HepG2 (cell line): ENCODE results near the gene SHTN1. TPM values are rescaled to one million over a fixed set of nuclear protein-coding genes. Genes with fewer than 3 reads are reported as not detected.

Source experiments
- ATAC-seq: fragments of 200-7000 bp; cut with Tn5 transposase; 3 replicates; pipeline ENCODE4 v1.9.1; 2020; ENCODE audit warnings: mild to moderate bottlenecking, moderate library complexity
- BruUV-seq: library from RNA; stranded (reverse); fragments of 400-500 nt; replicated peaks from 2 replicates; lab custom pipeline; 2021; lab: Mats Ljungman, UMichigan
- CTCF ChIA-PET: fragments of 300-600 bp; formaldehyde crosslinking; extraction: SDS; loops from one replicate; lab custom pipeline; 2021; ENCODE audit warnings: low total read pairs, inconsistent platforms, low intra/inter-chr PET ratio; lab: Yijun Ruan, JAX
- POLR2A ChIA-PET: fragments of 350-600 bp; sonication (Branson Sonifier 250); formaldehyde crosslinking; loops from one replicate; lab custom pipeline; 2020; ENCODE audit warnings: antibody characterized with exemption, inconsistent platforms; lab: Yijun Ruan, JAX
- DNase-seq: peaks from one replicate; pipeline ENCODE4 v3.0.0-alpha.2; 2015; ENCODE audit warnings: low spot score
- FAIRE-seq: peaks from 3 replicates; lab custom pipeline; 2011; peaks lifted over from hg19 to GRCh38; lab: Jason Lieb, UNC
- H2AFZ ChIP-seq: one replicate; pipeline ENCODE4 v1.6.1; 2011; ENCODE audit warnings: low read length, inconsistent platforms
- H3K27ac ChIP-seq: fragments of 300-600 bp; 3 replicates; pipeline ENCODE4 v1.8.0; 2011; ENCODE audit warnings: mixed run types, mild to moderate bottlenecking, mixed read lengths, low read length, inconsistent platforms; ENCODE audit not compliant: insufficient read depth; ENCODE audit errors: extremely low read length
- H3K27me3 ChIP-seq, 2 experiments: fragments of 200-600 bp in 1 of 2; 2 replicates in 1 of 2; 3 replicates in 1 of 2; pipeline versions ENCODE4 v1.6.0 to v1.8.0; 2011; ENCODE audit warnings: low read length in 2 of 2, mild to moderate bottlenecking in 2 of 2, moderate library complexity in 2 of 2, inconsistent platforms in 1 of 2; ENCODE audit not compliant: insufficient read depth in 2 of 2, control insufficient read depth in 1 of 2
- H3K36me3 ChIP-seq, 2 experiments: fragments of 200-600 bp in 1 of 2; replicated peaks in 1 of 2; 2 replicates in 1 of 2; 3 replicates in 1 of 2; pipeline versions ENCODE4 v1.5.1 to v1.8.0; 2011; ENCODE audit warnings: low read length in 2 of 2, inconsistent platforms in 1 of 2; ENCODE audit not compliant: insufficient read depth in 2 of 2, control insufficient read depth in 1 of 2
- H3K4me1 ChIP-seq: 2 replicates; pipeline ENCODE4 v1.5.1; 2012; ENCODE audit warnings: low read length, inconsistent platforms; ENCODE audit not compliant: insufficient read depth
- H3K4me2 ChIP-seq: 2 replicates; pipeline ENCODE4 v1.6.0; 2011; ENCODE audit warnings: low read depth, low read length, inconsistent platforms
- H3K4me3 ChIP-seq, 3 experiments: fragments of 200-600 bp in 1 of 3; sonication (generic), shearing (Covaris generic) in 1 of 3; replicated peaks in 1 of 3; 2 replicates each; pipeline ENCODE4 v1.5.1; 2011 to 2016; ENCODE audit warnings: low read length in 3 of 3, inconsistent platforms in 2 of 3, low read depth in 2 of 3, mild to moderate bottlenecking in 2 of 3, control low read depth in 1 of 3, mixed read lengths in 1 of 3; ENCODE audit not compliant: insufficient read depth in 1 of 3
- H3K79me2 ChIP-seq: one replicate; pipeline ENCODE4 v1.6.1; 2011; ENCODE audit warnings: low read length, inconsistent platforms; ENCODE audit not compliant: insufficient read depth
- H3K9ac ChIP-seq: 2 replicates; pipeline ENCODE4 v1.6.0; 2011; ENCODE audit warnings: mild to moderate bottlenecking, low read depth, low read length, inconsistent platforms; ENCODE audit not compliant: insufficient read depth
- H3K9me3 ChIP-seq: 2 replicates; pipeline ENCODE4 v1.5.1; 2012; ENCODE audit warnings: mild to moderate bottlenecking, low read length
- H4K20me1 ChIP-seq: 2 replicates; pipeline ENCODE4 v1.6.0; 2011; ENCODE audit warnings: inconsistent platforms, mild to moderate bottlenecking, low read length, moderate library complexity; ENCODE audit not compliant: insufficient read depth
- DPF2 ChIP-seq: sonication (generic); formaldehyde crosslinking; IDR thresholded peaks from 2 replicates; pipeline ENCODE4 v1.4.0; 2020; ENCODE audit warnings: mild to moderate bottlenecking, low read depth, missing genetic modification reagents, borderline replicate concordance
- ZFP1 ChIP-seq: IDR thresholded peaks from 2 replicates; pipeline ENCODE4 v1.6.1; 2016
- ZFP36L2 ChIP-seq: sonication (generic); formaldehyde crosslinking; IDR thresholded peaks from 2 replicates; pipeline ENCODE4 v1.4.0; 2020; ENCODE audit warnings: missing genetic modification reagents
- ZFP37 ChIP-seq: sonication (generic); formaldehyde crosslinking; IDR thresholded peaks from 2 replicates; pipeline ENCODE4 v1.4.0; 2020; ENCODE audit warnings: missing genetic modification reagents, borderline replicate concordance
- ZNF296 ChIP-seq: sonication (generic); formaldehyde crosslinking; conservative IDR thresholded peaks from 2 replicates; pipeline ENCODE4 v1.5.0; 2020; ENCODE audit warnings: mild to moderate bottlenecking, missing genetic modification reagents
- WGBS: methylation state at CpG from one replicate; pipeline ENCODE4 v1.1.6; 2017; ENCODE audit warnings: low lambda C conversion rate; 5-methylcytosine and 5-hydroxymethylcytosine counted together
- in situ Hi-C: cut with HindIII; loops from 2 replicates; pipeline ENCODE4 v1.10.0; 2017; ENCODE audit warnings: low pct_unique_long_range_greater_than_20kb; ENCODE audit not compliant: extremely low pct_ligation_motif_present
- intact Hi-C: fragments of 100-400 bp; cut with micrococcal nuclease; formaldehyde crosslinking; loops from one replicate; pipeline ENCODE4 v1.10.0; 2022; ENCODE audit not compliant: unreplicated experiment
- polyA plus RNA-seq, 8 experiments: library from polyadenylated mRNA; depleted of rRNA in 3 of 8; stranded (reverse) in 7 of 8; unstranded in 1 of 8; fragments of >200 nt; fragmentation: Illumina TruSeq in 4 of 8; extraction: Trizol in 4 of 8; gene quantifications; 2 replicates each; pipeline versions ENCODE4 v1.2.1 to v1.2.3, GENCODE V29; 2011 to 2016; ENCODE audit warnings: low read depth in 4 of 8, missing spikeins in 1 of 8, mixed read lengths in 1 of 8; ENCODE audit not compliant: insufficient read depth in 1 of 8
- total RNA-seq, 5 experiments: library from RNA; depleted of rRNA; stranded (reverse); fragments of >200 nt; fragmentation: Illumina TruSeq; extraction: Trizol; gene quantifications; 2 replicates each; pipeline ENCODE4 v1.2.3, GENCODE V29; 2016; ENCODE audit warnings: low read depth in 1 of 5
- TF ChIP-seq, protein P1 (sequence below): IDR thresholded peaks from 2 replicates; pipeline ENCODE4 v1.6.1; 2016; ENCODE audit warnings: low read depth, missing genetic modification reagents, missing compliant biosample characterization
- TF ChIP-seq, protein P2 (sequence below): sonication (generic); formaldehyde crosslinking; IDR thresholded peaks from 2 replicates; pipeline ENCODE4 v1.8.1; 2023; ENCODE audit warnings: mild to moderate bottlenecking, inconsistent platforms, moderate library complexity, missing genetic modification reagents, borderline replicate concordance
- TF ChIP-seq, protein P3 (sequence below): sonication (generic); formaldehyde crosslinking; IDR thresholded peaks from 2 replicates; pipeline ENCODE4 v1.4.0; 2020; ENCODE audit warnings: missing genetic modification reagents, low read depth, mild to moderate bottlenecking, borderline replicate concordance
- TF ChIP-seq, protein P4 (sequence below): sonication (generic); formaldehyde crosslinking; IDR thresholded peaks from 2 replicates; pipeline ENCODE4 v1.5.0; 2020; ENCODE audit warnings: missing genetic modification reagents, mild to moderate bottlenecking, borderline replicate concordance
- TF ChIP-seq, protein P5 (sequence below): sonication (generic); formaldehyde crosslinking; IDR thresholded peaks from 2 replicates; pipeline ENCODE4 v1.8.1; 2023; ENCODE audit warnings: mild to moderate bottlenecking, missing genetic modification reagents
- TF ChIP-seq, protein P6 (sequence below): sonication (generic); formaldehyde crosslinking; IDR thresholded peaks from 2 replicates; pipeline ENCODE4 v1.4.0; 2020; ENCODE audit warnings: missing genetic modification reagents, mild to moderate bottlenecking, borderline replicate concordance

Gene SHTN1
- total and polyA plus RNA-seq, 2 of the 13 experiments (the other 11 are each of a cell fraction or from before 2014, with no cell fraction given), result 11.3 to 15.6 TPM

DNA sequence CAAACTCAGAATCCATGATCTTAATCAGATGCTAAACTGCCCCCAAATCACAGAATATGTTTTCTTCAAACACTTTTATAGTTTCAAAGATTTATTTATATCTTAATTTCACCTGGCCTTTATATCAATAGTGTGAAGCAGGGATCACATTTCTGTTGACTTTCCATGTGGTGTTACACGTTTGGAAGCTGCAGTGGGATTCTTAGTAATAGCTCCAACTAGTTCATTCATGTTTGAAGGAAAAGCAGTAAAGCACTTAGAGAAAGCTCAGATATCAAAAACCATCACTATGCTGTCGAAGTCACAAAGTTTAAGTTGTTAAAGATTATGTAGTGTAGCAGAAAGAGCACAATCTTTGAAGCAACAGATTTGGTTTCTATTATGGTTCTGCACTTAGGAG, 138.9 kb downstream of the SHTN1 start (continued):
- TF ChIP-seq, protein P1, sequence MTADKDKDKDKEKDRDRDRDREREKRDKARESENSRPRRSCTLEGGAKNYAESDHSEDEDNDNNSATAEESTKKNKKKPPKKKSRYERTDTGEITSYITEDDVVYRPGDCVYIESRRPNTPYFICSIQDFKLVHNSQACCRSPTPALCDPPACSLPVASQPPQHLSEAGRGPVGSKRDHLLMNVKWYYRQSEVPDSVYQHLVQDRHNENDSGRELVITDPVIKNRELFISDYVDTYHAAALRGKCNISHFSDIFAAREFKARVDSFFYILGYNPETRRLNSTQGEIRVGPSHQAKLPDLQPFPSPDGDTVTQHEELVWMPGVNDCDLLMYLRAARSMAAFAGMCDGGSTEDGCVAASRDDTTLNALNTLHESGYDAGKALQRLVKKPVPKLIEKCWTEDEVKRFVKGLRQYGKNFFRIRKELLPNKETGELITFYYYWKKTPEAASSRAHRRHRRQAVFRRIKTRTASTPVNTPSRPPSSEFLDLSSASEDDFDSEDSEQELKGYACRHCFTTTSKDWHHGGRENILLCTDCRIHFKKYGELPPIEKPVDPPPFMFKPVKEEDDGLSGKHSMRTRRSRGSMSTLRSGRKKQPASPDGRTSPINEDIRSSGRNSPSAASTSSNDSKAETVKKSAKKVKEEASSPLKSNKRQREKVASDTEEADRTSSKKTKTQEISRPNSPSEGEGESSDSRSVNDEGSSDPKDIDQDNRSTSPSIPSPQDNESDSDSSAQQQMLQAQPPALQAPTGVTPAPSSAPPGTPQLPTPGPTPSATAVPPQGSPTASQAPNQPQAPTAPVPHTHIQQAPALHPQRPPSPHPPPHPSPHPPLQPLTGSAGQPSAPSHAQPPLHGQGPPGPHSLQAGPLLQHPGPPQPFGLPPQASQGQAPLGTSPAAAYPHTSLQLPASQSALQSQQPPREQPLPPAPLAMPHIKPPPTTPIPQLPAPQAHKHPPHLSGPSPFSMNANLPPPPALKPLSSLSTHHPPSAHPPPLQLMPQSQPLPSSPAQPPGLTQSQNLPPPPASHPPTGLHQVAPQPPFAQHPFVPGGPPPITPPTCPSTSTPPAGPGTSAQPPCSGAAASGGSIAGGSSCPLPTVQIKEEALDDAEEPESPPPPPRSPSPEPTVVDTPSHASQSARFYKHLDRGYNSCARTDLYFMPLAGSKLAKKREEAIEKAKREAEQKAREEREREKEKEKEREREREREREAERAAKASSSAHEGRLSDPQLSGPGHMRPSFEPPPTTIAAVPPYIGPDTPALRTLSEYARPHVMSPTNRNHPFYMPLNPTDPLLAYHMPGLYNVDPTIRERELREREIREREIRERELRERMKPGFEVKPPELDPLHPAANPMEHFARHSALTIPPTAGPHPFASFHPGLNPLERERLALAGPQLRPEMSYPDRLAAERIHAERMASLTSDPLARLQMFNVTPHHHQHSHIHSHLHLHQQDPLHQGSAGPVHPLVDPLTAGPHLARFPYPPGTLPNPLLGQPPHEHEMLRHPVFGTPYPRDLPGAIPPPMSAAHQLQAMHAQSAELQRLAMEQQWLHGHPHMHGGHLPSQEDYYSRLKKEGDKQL, result no peak
- no peak for TF ChIP-seq ZFP37 (CRISPR knock-in tag)
- TF ChIP-seq, protein P2, sequence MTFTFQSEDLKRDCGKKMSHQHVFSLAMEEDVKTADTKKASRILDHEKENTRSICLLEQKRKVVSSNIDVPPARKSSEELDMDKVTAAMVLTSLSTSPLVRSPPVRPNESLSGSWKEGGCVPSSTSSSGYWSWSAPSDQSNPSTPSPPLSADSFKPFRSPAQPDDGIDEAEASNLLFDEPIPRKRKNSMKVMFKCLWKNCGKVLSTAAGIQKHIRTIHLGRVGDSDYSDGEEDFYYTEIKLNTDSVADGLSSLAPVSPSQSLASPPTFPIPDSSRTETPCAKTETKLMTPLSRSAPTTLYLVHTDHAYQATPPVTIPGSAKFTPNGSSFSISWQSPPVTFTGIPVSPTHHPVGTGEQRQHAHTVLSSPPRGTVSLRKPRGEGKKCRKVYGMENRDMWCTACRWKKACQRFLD (CRISPR knock-in tag), result no peak
- no peak for TF ChIP-seq DPF2 (CRISPR knock-in tag)

DNA sequence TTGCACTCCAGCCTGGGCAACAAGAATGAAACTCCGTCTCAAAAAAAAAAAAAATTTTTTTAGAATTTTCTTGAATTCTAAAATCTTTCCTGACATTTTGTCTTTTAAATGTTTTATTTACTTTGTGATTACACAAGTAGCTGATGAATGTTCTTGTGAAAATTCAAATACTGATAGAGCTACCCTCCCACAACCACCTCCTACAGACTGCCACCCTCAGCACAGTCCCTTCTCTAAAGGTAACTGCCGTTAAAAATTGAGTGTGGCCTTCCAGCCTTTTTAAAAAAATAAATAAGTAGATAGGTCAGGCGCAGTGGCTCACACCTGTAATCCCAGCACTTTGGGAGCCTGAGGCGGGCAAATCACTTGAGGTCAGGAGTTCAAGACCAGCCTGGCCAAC, 140.6 kb downstream of the SHTN1 start:
- intact Hi-C loops (no loop called here), in situ Hi-C loops (no loop called here)
- Histone ChIP-seq H3K4me3 (no peak overlapping the region), H4K20me1 (no peaks in the 10 kb centered on the region), H3K27me3 (no peaks in the 10 kb centered on the region; a peak in 1 of 5 replicates), H3K36me3 (no peaks in the 10 kb centered on the region), H3K4me1 (no peaks in the 10 kb centered on the region), H3K27ac (no peak overlapping the region), H3K9ac (no peak overlapping the region), H3K79me2 (no peaks in the 10 kb centered on the region), H3K4me2 (no peak overlapping the region), H2AFZ (no peak overlapping the region), H3K9me3 (no peaks in the 10 kb centered on the region)
- ATAC-seq (no peak), FAIRE-seq (no peak), DNase-seq (no peak)
- BruUV-seq, result no TSS peak
- 59% methylated on average over 4 of the region's 4 CpGs for WGBS
- CTCF ChIA-PET, result no interaction called here
- POLR2A ChIA-PET, result no interaction called here
- TF ChIP-seq, protein P3, sequence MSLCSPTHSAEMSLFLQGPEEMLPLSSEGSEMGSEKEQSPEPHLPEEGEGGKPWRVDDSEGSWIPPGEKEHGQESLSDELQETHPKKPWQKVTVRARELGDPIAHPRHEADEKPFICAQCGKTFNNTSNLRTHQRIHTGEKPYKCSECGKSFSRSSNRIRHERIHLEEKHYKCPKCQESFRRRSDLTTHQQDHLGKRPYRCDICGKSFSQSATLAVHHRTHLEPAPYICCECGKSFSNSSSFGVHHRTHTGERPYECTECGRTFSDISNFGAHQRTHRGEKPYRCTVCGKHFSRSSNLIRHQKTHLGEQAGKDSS (CRISPR knock-in tag), result no peak
- TF ChIP-seq ZFP1 (no peak), ZFP36L2 (CRISPR knock-in tag) (no peak), ZNF296 (CRISPR knock-in tag) (no peak)
- TF ChIP-seq, protein P4, sequence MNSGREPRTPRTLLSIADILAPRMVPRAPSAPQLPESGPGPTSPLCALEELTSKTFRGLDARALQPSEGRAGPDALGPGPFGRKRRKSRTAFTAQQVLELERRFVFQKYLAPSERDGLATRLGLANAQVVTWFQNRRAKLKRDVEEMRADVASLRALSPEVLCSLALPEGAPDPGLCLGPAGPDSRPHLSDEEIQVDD (CRISPR knock-in tag), result no peak
- TF ChIP-seq, protein P5, sequence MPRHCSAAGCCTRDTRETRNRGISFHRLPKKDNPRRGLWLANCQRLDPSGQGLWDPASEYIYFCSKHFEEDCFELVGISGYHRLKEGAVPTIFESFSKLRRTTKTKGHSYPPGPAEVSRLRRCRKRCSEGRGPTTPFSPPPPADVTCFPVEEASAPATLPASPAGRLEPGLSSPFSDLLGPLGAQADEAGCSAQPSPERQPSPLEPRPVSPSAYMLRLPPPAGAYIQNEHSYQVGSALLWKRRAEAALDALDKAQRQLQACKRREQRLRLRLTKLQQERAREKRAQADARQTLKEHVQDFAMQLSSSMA (CRISPR knock-in tag), result no peak
- TF ChIP-seq, protein P6, sequence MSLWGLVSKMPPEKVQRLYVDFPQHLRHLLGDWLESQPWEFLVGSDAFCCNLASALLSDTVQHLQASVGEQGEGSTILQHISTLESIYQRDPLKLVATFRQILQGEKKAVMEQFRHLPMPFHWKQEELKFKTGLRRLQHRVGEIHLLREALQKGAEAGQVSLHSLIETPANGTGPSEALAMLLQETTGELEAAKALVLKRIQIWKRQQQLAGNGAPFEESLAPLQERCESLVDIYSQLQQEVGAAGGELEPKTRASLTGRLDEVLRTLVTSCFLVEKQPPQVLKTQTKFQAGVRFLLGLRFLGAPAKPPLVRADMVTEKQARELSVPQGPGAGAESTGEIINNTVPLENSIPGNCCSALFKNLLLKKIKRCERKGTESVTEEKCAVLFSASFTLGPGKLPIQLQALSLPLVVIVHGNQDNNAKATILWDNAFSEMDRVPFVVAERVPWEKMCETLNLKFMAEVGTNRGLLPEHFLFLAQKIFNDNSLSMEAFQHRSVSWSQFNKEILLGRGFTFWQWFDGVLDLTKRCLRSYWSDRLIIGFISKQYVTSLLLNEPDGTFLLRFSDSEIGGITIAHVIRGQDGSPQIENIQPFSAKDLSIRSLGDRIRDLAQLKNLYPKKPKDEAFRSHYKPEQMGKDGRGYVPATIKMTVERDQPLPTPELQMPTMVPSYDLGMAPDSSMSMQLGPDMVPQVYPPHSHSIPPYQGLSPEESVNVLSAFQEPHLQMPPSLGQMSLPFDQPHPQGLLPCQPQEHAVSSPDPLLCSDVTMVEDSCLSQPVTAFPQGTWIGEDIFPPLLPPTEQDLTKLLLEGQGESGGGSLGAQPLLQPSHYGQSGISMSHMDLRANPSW (CRISPR knock-in tag), result no peak
